Kidney (tissue), 14 donors: ENCODE data around the gene SCD. TPM values are rescaled to one million over a fixed set of nuclear protein-coding genes. Genes with fewer than 3 reads are reported as not detected.

Source experiments
- DNase-seq, 5 donors: peaks; one replicate each; pipeline ENCODE4 v3.0.0-alpha.2; 2013 to 2020
- FAIRE-seq: peaks from 2 replicates; lab custom pipeline; 2012; peaks lifted over from hg19 to GRCh38; lab: Jason Lieb, UNC
- H3K27ac ChIP-seq, 2 donors: one replicate each; pipeline ENCODE4 v1.7.0; 2013; ENCODE audit warnings: low read depth in 2 of 2, low read length in 2 of 2, inconsistent platforms in 1 of 2
- H3K27me3 ChIP-seq: one replicate; pipeline ENCODE4 v1.7.1; 2013; ENCODE audit warnings: low read length, inconsistent platforms; ENCODE audit not compliant: control insufficient read depth, insufficient read depth
- H3K36me3 ChIP-seq, 3 donors: one replicate each; pipeline versions ENCODE4 v1.7.0 to v1.7.1; 2013; ENCODE audit warnings: low read length in 3 of 3, control low read depth in 1 of 3, inconsistent platforms in 1 of 3; ENCODE audit not compliant: insufficient read depth in 3 of 3, control insufficient read depth in 2 of 3
- H3K4me1 ChIP-seq, 3 donors: one replicate each; pipeline versions ENCODE4 v1.7.0 to v1.7.1; 2013; ENCODE audit warnings: low read length in 3 of 3, inconsistent platforms in 1 of 3, low read depth in 1 of 3; ENCODE audit not compliant: control insufficient read depth in 2 of 3, insufficient read depth in 2 of 3
- H3K4me3 ChIP-seq, 3 donors: one replicate each; pipeline versions ENCODE4 v1.7.0 to v1.8.1; 2013; ENCODE audit warnings: low read length in 3 of 3, control low read depth in 1 of 3, inconsistent platforms in 1 of 3
- H3K9ac ChIP-seq, 3 donors: one replicate each; pipeline versions ENCODE4 v1.7.0 to v1.7.1; 2013; ENCODE audit warnings: low read length in 3 of 3, control low read depth in 1 of 3, inconsistent platforms in 1 of 3
- H3K9me3 ChIP-seq, 3 donors: one replicate each; pipeline versions ENCODE4 v1.7.0 to v1.7.1; 2013; ENCODE audit warnings: low read length in 3 of 3, control low read depth in 1 of 3, inconsistent platforms in 1 of 3; ENCODE audit not compliant: control insufficient read depth in 2 of 3, insufficient read depth in 1 of 3
- intact Hi-C: fragments of 100-400 bp; cut with DNase I; formaldehyde crosslinking; loops from one replicate; pipeline ENCODE4 v1.11.1; 2022
- polyA plus RNA-seq: library from polyadenylated mRNA; stranded (reverse); fragments of 350-450 nt; fragmentation: Illumina TruSeq; extraction: RNeasy Lipid Tissue Mini Kit (QIAGEN cat#74804); gene quantifications from one replicate; pipeline ENCODE4 v1.2.3, GENCODE V29; 2014; ENCODE audit warnings: low read depth, low replicate concordance; ENCODE audit not compliant: insufficient read depth
- total RNA-seq: library from RNA; stranded (reverse); fragmentation: NEBNext Ultra II Directional; extraction: Animal tissue kit (Norgen Biotek cat#: 25700); gene quantifications from one replicate; pipeline ENCODE4 v1.2.1, GENCODE V29; 2021
- TF ChIP-seq, protein P1 (sequence below): IDR thresholded peaks from 3 replicates; pipeline ENCODE4 v1.5.1; 2012; ENCODE audit warnings: mild to moderate bottlenecking, moderate library complexity, borderline replicate concordance; ENCODE audit not compliant: insufficient read depth; ENCODE audit errors: extremely low read depth
- donor health status: control.
- donor health status: control.
- donor health status: control.
- donor health status: control.
- donor health status: control.
- donor health status: DM: yes; HTN: yes; CAD: no.
- donor health status: Normal renal cell carcinoma (clear cell type).

Gene SCD
- total and polyA plus RNA-seq, 2 donors from 2014 or later, result 8.7 to 10.7 TPM

DNA sequence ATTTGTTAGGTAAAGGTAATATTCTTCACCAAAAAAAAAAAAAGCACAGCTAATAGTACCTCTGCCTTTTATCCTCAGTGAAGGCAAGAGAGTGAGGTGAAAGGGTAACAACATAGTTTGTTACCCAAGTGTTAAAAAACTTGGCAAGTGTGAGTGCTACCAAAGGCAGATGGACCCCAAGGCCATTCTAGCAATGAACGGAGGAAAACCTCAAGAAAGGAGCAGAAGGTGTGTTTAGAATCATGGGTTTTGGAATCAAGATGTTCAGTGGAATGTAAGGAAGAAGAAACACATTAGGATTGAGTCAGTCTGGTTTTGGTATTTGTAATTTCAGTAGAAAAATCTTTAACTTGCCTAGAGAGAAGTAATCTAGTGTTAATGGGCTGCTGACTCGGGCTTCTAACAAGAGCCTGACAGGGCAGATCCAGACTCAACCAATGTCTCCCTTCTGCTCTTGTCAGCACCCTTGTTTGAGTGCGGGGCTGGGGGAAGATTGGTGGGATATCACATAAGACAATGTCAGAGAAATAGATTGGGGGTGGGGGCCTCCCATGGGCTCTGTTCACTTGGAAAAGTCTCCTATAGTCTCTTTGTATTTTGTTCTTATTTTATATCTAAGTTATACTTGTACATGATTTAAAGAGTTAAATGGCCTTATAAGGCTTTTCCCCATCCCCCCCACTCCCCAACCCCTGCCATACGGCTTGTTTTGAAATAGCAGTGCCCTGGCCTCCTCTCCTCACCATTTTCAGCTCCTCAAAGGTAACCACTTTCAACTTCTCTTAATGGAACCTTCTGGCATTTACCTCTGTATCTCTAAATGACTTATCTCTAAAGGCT is 44.4 kb downstream of the SCD start:
- FAIRE-seq, result no peak
- Histone ChIP-seq H3K4me1 (no peaks in the 10 kb centered on the region), H3K27me3 (no peaks in the 10 kb centered on the region), H3K9ac (no peak overlapping the region), H3K4me3 (no peak overlapping the region), H3K27ac (no peak overlapping the region), H3K36me3 (no peaks in the 10 kb centered on the region), H3K9me3 (no peaks in the 10 kb centered on the region)
- TF ChIP-seq, protein P1, sequence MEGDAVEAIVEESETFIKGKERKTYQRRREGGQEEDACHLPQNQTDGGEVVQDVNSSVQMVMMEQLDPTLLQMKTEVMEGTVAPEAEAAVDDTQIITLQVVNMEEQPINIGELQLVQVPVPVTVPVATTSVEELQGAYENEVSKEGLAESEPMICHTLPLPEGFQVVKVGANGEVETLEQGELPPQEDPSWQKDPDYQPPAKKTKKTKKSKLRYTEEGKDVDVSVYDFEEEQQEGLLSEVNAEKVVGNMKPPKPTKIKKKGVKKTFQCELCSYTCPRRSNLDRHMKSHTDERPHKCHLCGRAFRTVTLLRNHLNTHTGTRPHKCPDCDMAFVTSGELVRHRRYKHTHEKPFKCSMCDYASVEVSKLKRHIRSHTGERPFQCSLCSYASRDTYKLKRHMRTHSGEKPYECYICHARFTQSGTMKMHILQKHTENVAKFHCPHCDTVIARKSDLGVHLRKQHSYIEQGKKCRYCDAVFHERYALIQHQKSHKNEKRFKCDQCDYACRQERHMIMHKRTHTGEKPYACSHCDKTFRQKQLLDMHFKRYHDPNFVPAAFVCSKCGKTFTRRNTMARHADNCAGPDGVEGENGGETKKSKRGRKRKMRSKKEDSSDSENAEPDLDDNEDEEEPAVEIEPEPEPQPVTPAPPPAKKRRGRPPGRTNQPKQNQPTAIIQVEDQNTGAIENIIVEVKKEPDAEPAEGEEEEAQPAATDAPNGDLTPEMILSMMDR, result no peak
- intact Hi-C loops, result no loop called here
- no peak for DNase-seq

DNA sequence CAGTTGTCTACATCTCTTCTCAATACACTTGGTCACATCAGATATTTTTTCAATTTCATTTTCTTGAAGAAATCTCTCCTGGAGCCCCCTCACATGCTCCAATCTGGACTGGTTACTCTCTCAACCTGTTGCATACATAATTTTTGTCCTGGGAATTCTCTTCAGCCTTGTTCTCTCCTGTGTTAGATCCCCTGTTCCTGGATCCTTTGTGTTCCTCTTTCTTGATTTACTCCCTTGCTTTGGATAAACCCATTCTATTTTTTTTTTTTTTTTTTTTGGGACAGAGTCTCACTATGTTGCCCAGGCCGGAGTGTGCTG is 45.6 kb downstream of the SCD start:
- TF ChIP-seq, protein P1, result no peak
- H3K4me3 ChIP-seq, result no peak overlapping the region
- FAIRE-seq, result no peak

DNA sequence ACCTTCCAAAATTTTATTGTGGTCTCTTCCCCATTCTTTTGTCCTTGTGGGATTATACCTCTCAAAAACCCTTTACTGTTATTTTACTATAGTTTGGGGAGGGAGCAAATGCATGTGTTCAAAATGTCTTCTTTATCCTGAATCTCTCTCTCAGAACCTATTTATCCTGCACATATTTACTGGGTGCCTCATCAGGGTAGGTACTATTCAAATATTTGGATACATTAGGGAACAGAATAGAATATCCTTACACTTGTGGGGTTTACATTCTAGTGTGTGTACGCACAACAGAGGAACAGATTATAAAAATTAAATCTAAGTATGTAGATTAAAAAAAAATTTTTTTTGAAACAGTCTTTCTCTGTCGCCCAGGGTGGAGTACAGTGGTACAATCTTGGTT is 48.6 kb downstream of the SCD start:
- H3K9ac ChIP-seq, result no peak overlapping the region
- no peaks in the 10 kb centered on the region for H3K9me3 ChIP-seq
- intact Hi-C loops, result no loop called here
- TF ChIP-seq, protein P1, result no peak
- H3K27me3 ChIP-seq, result no peaks in the 10 kb centered on the region
- no peak overlapping the region for H3K4me3 ChIP-seq
- no peaks in the 10 kb centered on the region for H3K36me3 ChIP-seq
- H3K4me1 ChIP-seq, result no peaks in the 10 kb centered on the region
- H3K27ac ChIP-seq, result no peak overlapping the region
- DNase-seq, result no peak
- no peak for FAIRE-seq

More for the DNA sequence above, 45.6 kb downstream of the SCD start:
- Histone ChIP-seq H3K27ac (no peak overlapping the region), H3K36me3 (no peaks in the 10 kb centered on the region), H3K27me3 (no peaks in the 10 kb centered on the region), H3K9me3 (no peaks in the 10 kb centered on the region), H3K4me1 (no peaks in the 10 kb centered on the region), H3K9ac (no peak overlapping the region)
- no peak for DNase-seq
- intact Hi-C loops, result no loop called here

DNA sequence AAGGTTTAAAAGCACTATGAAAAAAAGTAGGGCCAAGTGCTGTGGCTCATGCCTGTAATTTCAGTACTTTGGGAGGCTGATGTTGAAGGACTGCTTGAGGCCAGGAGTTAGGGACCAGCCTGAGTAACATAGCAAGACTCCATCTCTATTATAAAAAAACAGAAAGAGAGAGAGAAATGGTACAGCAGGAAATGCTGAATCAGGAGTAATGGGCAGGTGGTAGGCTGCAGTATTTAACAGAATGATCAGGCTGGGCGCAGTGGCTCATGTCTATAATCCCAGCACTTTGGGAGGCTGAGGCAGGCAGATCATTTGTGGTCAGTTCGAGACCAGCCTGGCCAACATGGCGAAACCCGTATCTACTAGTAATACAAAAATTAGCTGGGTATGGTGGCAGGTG is 49.6 kb downstream of the SCD start:
- no peak for FAIRE-seq
- no peak overlapping the region for H3K27ac ChIP-seq
- no peaks in the 10 kb centered on the region for H3K9me3 ChIP-seq
- DNase-seq, result no peak
- H3K36me3 ChIP-seq, result no peaks in the 10 kb centered on the region
- H3K27me3 ChIP-seq, result no peaks in the 10 kb centered on the region
- no peak overlapping the region for H3K9ac ChIP-seq
- TF ChIP-seq, protein P1, result no peak
- intact Hi-C loops, result no loop called here
- H3K4me1 ChIP-seq, result no peaks in the 10 kb centered on the region
- no peak overlapping the region for H3K4me3 ChIP-seq
